GM12891 (cell line): ENCODE results near the gene GPC3.

Source experiments
- POLR2A ChIP-seq: IDR thresholded peaks from 2 replicates; pipeline ENCODE4 v1.6.1; 2011; ENCODE audit warnings: low read depth, low read length, control low read depth
- POLR2AphosphoS5 ChIP-seq: IDR thresholded peaks from 2 replicates; pipeline ENCODE4 v1.6.1; 2011; ENCODE audit warnings: low read depth, low read length, control low read depth

DNA sequence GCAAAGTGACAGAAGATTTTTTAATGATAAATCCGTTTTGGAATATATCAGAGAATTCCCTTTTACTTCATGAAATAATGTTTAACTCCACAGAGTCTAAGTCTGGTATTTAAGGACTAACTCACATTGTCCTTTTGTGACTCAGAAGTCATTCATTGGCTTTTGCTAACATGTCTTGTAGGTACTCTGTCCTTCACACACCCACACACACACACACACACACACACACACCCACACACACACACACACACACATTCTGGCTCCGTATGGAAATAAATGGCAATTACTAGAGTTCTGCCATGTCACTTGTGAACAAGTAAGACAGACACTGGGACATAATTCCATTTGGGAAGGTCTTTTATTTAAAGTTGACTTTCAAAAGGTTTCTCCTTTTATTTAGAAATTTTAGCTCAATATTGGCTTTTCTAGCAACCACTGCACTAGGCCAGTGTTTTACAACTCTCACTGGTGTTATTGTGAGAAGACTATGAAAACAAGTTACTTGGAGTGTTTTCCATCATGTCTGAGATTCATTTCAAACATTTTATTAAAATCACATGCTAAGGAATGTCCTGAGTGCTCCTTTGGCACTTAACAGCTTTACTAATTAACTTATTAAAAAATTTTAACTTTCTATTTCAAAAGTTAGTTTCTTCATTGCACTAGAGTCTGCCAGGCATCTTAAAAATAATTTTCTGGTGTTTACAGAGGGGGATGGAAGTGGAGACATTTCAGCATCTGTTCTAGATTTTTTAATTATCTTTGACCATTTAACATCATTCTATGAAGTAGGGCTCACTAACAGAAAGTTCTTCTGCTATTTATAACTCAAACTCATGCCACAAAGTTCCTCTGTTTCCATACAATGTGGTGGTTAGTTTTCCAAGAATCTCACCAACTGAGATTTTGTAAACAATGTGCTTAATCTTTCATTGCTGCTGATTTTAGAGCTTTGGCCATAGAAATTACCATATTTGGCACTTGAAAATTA, 329.8 kb downstream of the GPC3 start:
- TF ChIP-seq POLR2A, result no peak
- TF ChIP-seq POLR2AphosphoS5, result no peak
